Astrocyte (in vitro differentiated cells and primary cell): Measurements from ENCODE around the gene UPP1.

ENCODE experiments used
- EZH2 ChIP-seq: IDR thresholded peaks from 2 replicates; pipeline ENCODE4 v1.6.1; 2012; ENCODE audit warnings: mild to moderate bottlenecking, low read length, inconsistent platforms; ENCODE audit not compliant: insufficient read depth
- TF ChIP-seq, protein P1 (sequence below): IDR thresholded peaks from 2 replicates; pipeline ENCODE4 v1.5.1; 2011; ENCODE audit warnings: low read depth, mild to moderate bottlenecking, inconsistent platforms, low read length, moderate library complexity; ENCODE audit not compliant: insufficient read depth

DNA sequence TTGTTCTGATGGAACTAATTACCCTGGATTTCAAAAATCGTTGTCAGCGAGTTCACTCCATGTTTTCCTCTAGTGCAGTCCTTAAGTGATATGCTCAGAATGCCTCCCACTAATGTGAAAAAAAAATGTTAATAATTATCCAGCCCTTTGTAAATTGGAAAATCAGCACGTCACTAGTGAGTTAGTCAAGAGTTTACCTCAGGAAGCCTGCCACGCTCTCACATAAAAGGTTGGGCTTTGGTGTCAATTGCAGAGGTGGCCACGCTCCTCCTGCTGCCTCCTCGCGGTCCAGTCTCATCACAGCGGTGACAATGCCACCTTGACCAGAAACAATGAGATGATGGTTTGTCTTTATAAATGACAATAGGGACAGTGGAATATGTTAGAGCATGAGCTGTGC is 22.5 kb downstream of the UPP1 start:
- TF ChIP-seq, protein P1, sequence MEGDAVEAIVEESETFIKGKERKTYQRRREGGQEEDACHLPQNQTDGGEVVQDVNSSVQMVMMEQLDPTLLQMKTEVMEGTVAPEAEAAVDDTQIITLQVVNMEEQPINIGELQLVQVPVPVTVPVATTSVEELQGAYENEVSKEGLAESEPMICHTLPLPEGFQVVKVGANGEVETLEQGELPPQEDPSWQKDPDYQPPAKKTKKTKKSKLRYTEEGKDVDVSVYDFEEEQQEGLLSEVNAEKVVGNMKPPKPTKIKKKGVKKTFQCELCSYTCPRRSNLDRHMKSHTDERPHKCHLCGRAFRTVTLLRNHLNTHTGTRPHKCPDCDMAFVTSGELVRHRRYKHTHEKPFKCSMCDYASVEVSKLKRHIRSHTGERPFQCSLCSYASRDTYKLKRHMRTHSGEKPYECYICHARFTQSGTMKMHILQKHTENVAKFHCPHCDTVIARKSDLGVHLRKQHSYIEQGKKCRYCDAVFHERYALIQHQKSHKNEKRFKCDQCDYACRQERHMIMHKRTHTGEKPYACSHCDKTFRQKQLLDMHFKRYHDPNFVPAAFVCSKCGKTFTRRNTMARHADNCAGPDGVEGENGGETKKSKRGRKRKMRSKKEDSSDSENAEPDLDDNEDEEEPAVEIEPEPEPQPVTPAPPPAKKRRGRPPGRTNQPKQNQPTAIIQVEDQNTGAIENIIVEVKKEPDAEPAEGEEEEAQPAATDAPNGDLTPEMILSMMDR: no peak
- TF ChIP-seq EZH2: no peak
